Endometrium (tissue), 2 donors: ENCODE data around the gene POFUT1.
"Not testable (repeated sequence)": the region's sequence is repeated elsewhere in the genome, so short reads cannot be mapped to it uniquely, and the experiment has no call there.

ENCODE experiments used
- FAIRE-seq: peaks from 2 replicates; lab custom pipeline; 2012; peaks lifted over from hg19 to GRCh38; lab: Jason Lieb, UNC
- donor health status: control.
- donor health status: control.

The POFUT1 gene

GRCh38 chr20:32189123-32189410 is 18.6 kb upstream of the POFUT1 start:
- no peak for FAIRE-seq

- FAIRE-seq, result no peak
Observed at GRCh38 chr20:32189691-32190615, 17.7 kb upstream of the POFUT1 start.

GRCh38 chr20:32190616-32191415 is 16.9 kb upstream of the POFUT1 start:
- no peak for FAIRE-seq

GRCh38 chr20:32191422-32191821 is 16.3 kb upstream of the POFUT1 start:
- FAIRE-seq, result no peak

- FAIRE-seq, result no peak
Observed at GRCh38 chr20:32191873-32192272, 15.8 kb upstream of the POFUT1 start.

GRCh38 chr20:32192698-32193097 is 15.0 kb upstream of the POFUT1 start:
- FAIRE-seq, result no peak

- FAIRE-seq, result not testable (repeated sequence)
Observed at GRCh38 chr20:32193336-32193735, 14.3 kb upstream of the POFUT1 start.

- no peak for FAIRE-seq
Observed at GRCh38 chr20:32193996-32194395, 13.7 kb upstream of the POFUT1 start.

GRCh38 chr20:32195581-32195980 is 12.1 kb upstream of the POFUT1 start:
- FAIRE-seq, result no peak

GRCh38 chr20:32196613-32197012 is 11.1 kb upstream of the POFUT1 start:
- not testable (repeated sequence) for FAIRE-seq

GRCh38 chr20:32197136-32197535 is 10.5 kb upstream of the POFUT1 start:
- not testable (repeated sequence) for FAIRE-seq

GRCh38 chr20:32199006-32199405 is 8.7 kb upstream of the POFUT1 start:
- no peak for FAIRE-seq

GRCh38 chr20:32201296-32201976 is 6.2 kb upstream of the POFUT1 start:
- no peak for FAIRE-seq

- no peak for FAIRE-seq
Observed at GRCh38 chr20:32201977-32202363, 5.7 kb upstream of the POFUT1 start.

- FAIRE-seq, result no peak
Observed at GRCh38 chr20:32203356-32204204, 4.1 kb upstream of the POFUT1 start.

- no peak for FAIRE-seq
Observed at GRCh38 chr20:32204205-32205109, 3.2 kb upstream of the POFUT1 start.

GRCh38 chr20:32205110-32205842 is 2.4 kb upstream of the POFUT1 start:
- no peak for FAIRE-seq

- FAIRE-seq, result no peak
Observed at GRCh38 chr20:32205843-32206759, 1.6 kb upstream of the POFUT1 start.
